H9 (cell line): Measurements from ENCODE around the gene ERICH6. TPM values are rescaled to one million over a fixed set of nuclear protein-coding genes. Genes with fewer than 3 reads are reported as not detected.

ENCODE experiments used
- DNase-seq: peaks from one replicate; pipeline ENCODE4 v3.0.0-alpha.2; 2017
- H2AFZ ChIP-seq: one replicate; pipeline ENCODE4 v1.6.1; 2013; ENCODE audit warnings: mild to moderate bottlenecking, low read length, control low read depth, moderate library complexity
- H2AK5ac ChIP-seq: 2 replicates; pipeline ENCODE4 v1.6.1; 2013; ENCODE audit warnings: low read length, control low read depth, mixed read lengths; ENCODE audit not compliant: insufficient read length
- H2BK120ac ChIP-seq: one replicate; pipeline ENCODE4 v1.6.1; 2013; ENCODE audit warnings: low read depth, mild to moderate bottlenecking, low read length, control low read depth, inconsistent platforms; ENCODE audit not compliant: poor library complexity, severe bottlenecking
- H2BK12ac ChIP-seq: 2 replicates; pipeline ENCODE4 v1.6.1; 2013; ENCODE audit warnings: low read length, control low read depth, mixed read lengths, low read depth; ENCODE audit not compliant: insufficient read length
- H2BK15ac ChIP-seq: 2 replicates; pipeline ENCODE4 v1.6.1; 2013; ENCODE audit warnings: low read depth, low read length, control low read depth
- H2BK20ac ChIP-seq: one replicate; pipeline ENCODE4 v1.6.1; 2013; ENCODE audit warnings: low read depth, mild to moderate bottlenecking, low read length, control low read depth, inconsistent platforms; ENCODE audit not compliant: poor library complexity, severe bottlenecking
- H2BK5ac ChIP-seq: 2 replicates; pipeline ENCODE4 v1.6.1; 2013; ENCODE audit warnings: low read length, control low read depth, mixed read lengths; ENCODE audit not compliant: insufficient read length
- H3K14ac ChIP-seq: 2 replicates; pipeline ENCODE4 v1.6.1; 2013; ENCODE audit warnings: low read length, control low read depth; ENCODE audit not compliant: insufficient read depth
- H3K18ac ChIP-seq: 2 replicates; pipeline ENCODE4 v1.6.1; 2013; ENCODE audit warnings: low read depth, mild to moderate bottlenecking, mixed read lengths, low read length, control low read depth; ENCODE audit not compliant: insufficient read length
- H3K23ac ChIP-seq: 2 replicates; pipeline ENCODE4 v1.6.1; 2013; ENCODE audit warnings: low read length, control low read depth, mixed read lengths, low read depth; ENCODE audit not compliant: insufficient read length
- H3K23me2 ChIP-seq: 2 replicates; pipeline ENCODE4 v1.6.1; 2013; ENCODE audit warnings: low read depth, mild to moderate bottlenecking, mixed read lengths, low read length, control low read depth; ENCODE audit not compliant: insufficient read length, poor library complexity, severe bottlenecking
- H3K27ac ChIP-seq: 2 replicates; pipeline ENCODE4 v1.5.1; 2013; ENCODE audit warnings: low read length, control low read depth, mixed read lengths, low read depth; ENCODE audit not compliant: insufficient read length
- H3K27me3 ChIP-seq: 2 replicates; pipeline ENCODE4 v1.6.1; 2013; ENCODE audit warnings: low read length, control low read depth, inconsistent platforms; ENCODE audit not compliant: insufficient read depth
- H3K4ac ChIP-seq: 2 replicates; pipeline ENCODE4 v1.6.1; 2013; ENCODE audit warnings: low read depth, mild to moderate bottlenecking, control low read depth, inconsistent platforms, low read length, moderate library complexity
- H3K4me1 ChIP-seq: 2 replicates; pipeline ENCODE4 v1.6.1; 2013; ENCODE audit warnings: low read length, control low read depth, inconsistent platforms; ENCODE audit not compliant: insufficient read depth
- H3K4me2 ChIP-seq: 2 replicates; pipeline ENCODE4 v1.6.1; 2013; ENCODE audit warnings: low read length, control low read depth, mixed read lengths; ENCODE audit not compliant: insufficient read length, insufficient read depth
- H3K56ac ChIP-seq: 2 replicates; pipeline ENCODE4 v1.6.1; 2013; ENCODE audit warnings: low read depth, mild to moderate bottlenecking, mixed read lengths, low read length, control low read depth; ENCODE audit not compliant: insufficient read length
- H3K79me1 ChIP-seq: 2 replicates; pipeline ENCODE4 v1.6.1; 2013; ENCODE audit warnings: low read depth, mild to moderate bottlenecking, moderate library complexity, low read length, control low read depth, inconsistent platforms; ENCODE audit not compliant: insufficient read depth, poor library complexity, severe bottlenecking
- H3K79me2 ChIP-seq: 2 replicates; pipeline ENCODE4 v1.6.1; 2013; ENCODE audit warnings: low read length, control low read depth, inconsistent platforms; ENCODE audit not compliant: insufficient read depth
- H3K9ac ChIP-seq: 2 replicates; pipeline ENCODE4 v1.6.1; 2013; ENCODE audit warnings: low read length, control low read depth, mixed read lengths; ENCODE audit not compliant: insufficient read length; ENCODE audit errors: extremely low read depth
- H3K9me3 ChIP-seq: one replicate; pipeline ENCODE4 v1.6.1; 2013; ENCODE audit warnings: low read depth, low read length, inconsistent platforms; ENCODE audit not compliant: control insufficient read depth
- H3T11ph ChIP-seq: one replicate; pipeline ENCODE4 v1.6.1; 2013; ENCODE audit warnings: mild to moderate bottlenecking, low read length, control low read depth, inconsistent platforms
- H4K20me1 ChIP-seq: one replicate; pipeline ENCODE4 v1.6.1; 2013; ENCODE audit not compliant: control insufficient read depth, insufficient read length, insufficient read depth
- H4K5ac ChIP-seq: 2 replicates; pipeline ENCODE4 v1.6.1; 2013; ENCODE audit warnings: low read depth, mild to moderate bottlenecking, mixed read lengths, low read length, control low read depth; ENCODE audit not compliant: insufficient read length
- H4K8ac ChIP-seq: replicated peaks from 2 replicates; pipeline ENCODE4 v1.6.1; 2013; ENCODE audit warnings: low read length, control low read depth, mixed read lengths, low read depth; ENCODE audit not compliant: insufficient read length
- H4K91ac ChIP-seq: 2 replicates; pipeline ENCODE4 v1.6.1; 2013; ENCODE audit warnings: low read depth, mild to moderate bottlenecking, moderate library complexity, mixed read lengths, low read length, control low read depth; ENCODE audit not compliant: insufficient read length
- H3K27ac Mint-ChIP-seq, 3 experiments: 2 replicates in 2 of 3; 3 replicates in 1 of 3; pipeline ENCODE4 v1.8.0; 2020 to 2021; ENCODE audit warnings: mixed read lengths in 3 of 3, mild to moderate bottlenecking in 1 of 3, moderate library complexity in 1 of 3
- H3K27me3 Mint-ChIP-seq: 2 replicates; pipeline ENCODE4 v1.8.0; 2021; ENCODE audit warnings: low read depth, mild to moderate bottlenecking, moderate library complexity, mixed read lengths
- H3K36me3 Mint-ChIP-seq, 3 experiments: 2 replicates in 2 of 3; 3 replicates in 1 of 3; pipeline ENCODE4 v1.8.0; 2020 to 2021; ENCODE audit warnings: low read depth in 3 of 3, mixed read lengths in 3 of 3; ENCODE audit not compliant: insufficient read depth in 1 of 3
- H3K4me1 Mint-ChIP-seq, 2 experiments: 2 replicates each; pipeline ENCODE4 v1.8.0; 2020; ENCODE audit warnings: mixed read lengths in 2 of 2
- H3K4me3 Mint-ChIP-seq, 2 experiments: 2 replicates in 1 of 2; 3 replicates in 1 of 2; pipeline ENCODE4 v1.8.0; 2020 to 2021; ENCODE audit warnings: mild to moderate bottlenecking in 2 of 2, mixed read lengths in 2 of 2, moderate library complexity in 1 of 2
- H3K9me3 Mint-ChIP-seq, 2 experiments: 2 replicates in 1 of 2; 3 replicates in 1 of 2; pipeline ENCODE4 v1.8.0; 2020; ENCODE audit warnings: mild to moderate bottlenecking in 2 of 2, mixed read lengths in 2 of 2, moderate library complexity in 1 of 2
- CTCF ChIP-seq: fragments of 200-600 bp; sonication (generic); conservative IDR thresholded peaks from 3 replicates; pipeline ENCODE4 v1.8.0; 2021; ENCODE audit warnings: antibody characterized with exemption, mild to moderate bottlenecking
- WGBS: extraction: QIAGEN DNeasy Blood & Tissue Kit; methylation state at CpG from one replicate; pipeline ENCODE4 v1.1.7; 2013; ENCODE audit warnings: missing lambda C conversion rate, low lambda C conversion rate, mixed read lengths; ENCODE audit not compliant: insufficient read length; ENCODE audit errors: extremely low coverage; 5-methylcytosine and 5-hydroxymethylcytosine counted together
- total RNA-seq: library from RNA; stranded (reverse); gene quantifications from 2 replicates; pipeline ENCODE4 v1.2.1, GENCODE V29; 2021

The ERICH6 gene
- total RNA-seq, 1 experiment from 2014 or later: not detected

DNA sequence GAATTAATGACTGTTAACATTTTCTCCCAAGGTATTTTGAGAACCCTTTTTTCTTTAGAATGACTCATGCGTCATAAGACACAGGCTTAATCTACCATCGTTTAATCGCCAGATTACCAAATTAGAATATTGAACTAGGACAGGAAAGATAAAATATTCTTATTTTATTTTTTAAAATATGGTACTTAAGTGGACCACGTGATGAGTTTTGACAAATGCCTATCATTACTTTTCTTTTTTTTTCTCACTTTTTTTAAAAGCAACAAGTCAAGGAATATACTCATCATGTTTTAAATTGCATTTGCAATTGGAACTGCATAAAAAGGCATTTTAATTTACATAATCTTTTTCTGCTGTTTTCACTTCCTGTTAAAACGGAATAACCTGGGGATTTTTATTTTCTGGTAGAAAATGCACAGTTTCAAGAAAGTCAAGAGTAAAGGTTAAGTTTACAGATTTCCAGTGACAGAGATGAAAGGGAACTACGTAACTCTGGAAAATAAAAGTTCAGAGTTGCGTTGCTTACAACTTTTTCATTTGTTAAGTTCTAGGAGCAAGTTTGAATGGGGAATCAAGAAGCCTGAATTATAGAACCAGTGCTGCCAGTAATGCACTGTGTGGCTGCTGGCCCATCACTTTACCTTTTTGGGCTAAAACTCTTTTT is 35.6 kb upstream of the ERICH6 start:
- no peak overlapping the region for H2BK20ac ChIP-seq
- no peak overlapping the region for H3K4me2 ChIP-seq
- no peak overlapping the region for H3K18ac ChIP-seq
- Mint-ChIP-seq H3K27me3 (no peaks in the 10 kb centered on the region), H3K27ac (no peak overlapping the region; a peak in 1 of 7 replicates), H3K4me1 (peaks cover 39 to 53% of the 10 kb centered on the region in 2 experiments), H3K4me3 (no peak overlapping the region), H3K36me3 (peaks cover 0 to 4% (median 4%) of the 10 kb centered on the region in 3 experiments; a peak in 2 of 7 replicates), H3K9me3 (no peaks in the 10 kb centered on the region)
- no peaks in the 10 kb centered on the region for H3K79me1 ChIP-seq
- no peak overlapping the region for H3K14ac ChIP-seq
- H4K91ac ChIP-seq: no peak overlapping the region
- H3K56ac ChIP-seq: no peak overlapping the region
- H3K23ac ChIP-seq: no peak overlapping the region
- TF ChIP-seq CTCF: no peak
- H3K79me2 ChIP-seq: no peaks in the 10 kb centered on the region
- H3K4ac ChIP-seq: no peak overlapping the region
- H2BK12ac ChIP-seq: no peak overlapping the region
- WGBS: no CpG with 5 or more reads among the region's 7 CpGs
- H3K27ac ChIP-seq: no peak overlapping the region
- no peak overlapping the region for H4K8ac ChIP-seq
- no peak overlapping the region for H3T11ph ChIP-seq
- no peak overlapping the region for H2BK15ac ChIP-seq
- DNase-seq: no peak
- H3K9me3 ChIP-seq: no peaks in the 10 kb centered on the region
- no peak overlapping the region for H2BK5ac ChIP-seq
- no peaks in the 10 kb centered on the region for H3K23me2 ChIP-seq
- H4K5ac ChIP-seq: no peak overlapping the region
- no peak overlapping the region for H2BK120ac ChIP-seq
- no peaks in the 10 kb centered on the region for H4K20me1 ChIP-seq
- no peak overlapping the region for H3K9ac ChIP-seq
- no peak overlapping the region for H2AK5ac ChIP-seq
- 0 out of 2 replicates have a peak, but pooled peaks cover 4% of the 10 kb centered on the region for H3K4me1 ChIP-seq
- no peak overlapping the region for H2AFZ ChIP-seq
- no peaks in the 10 kb centered on the region for H3K27me3 ChIP-seq
